ENCODE measurements around the gene CRADD.

- TF ChIP-seq POLR2A (IDR thresholded peaks at IDR 0.05) = no peak
- TF ChIP-seq CTCF (IDR thresholded peaks at IDR 0.05) = no peak
Observed at GRCh38 chr12:93918900-93919299, 241.7 kb downstream of the CRADD start.

All from thyroid gland (tissue), 4 donors.